OCI-LY3 (cell line): Measurements from ENCODE around the gene TTC13.

ENCODE experiments used
- EZH2phosphoT487 ChIP-seq: fragments of 200-600 bp; shearing (Covaris generic); IDR thresholded peaks from 2 replicates; pipeline ENCODE4 v1.6.1; 2018; ENCODE audit warnings: antibody characterized with exemption, mixed run types, low read depth
- TF ChIP-seq, protein P1 (sequence below): fragments of 200-600, 300-600 bp; sonication (generic); IDR thresholded peaks from 2 replicates; pipeline ENCODE4 v1.5.1; 2014; ENCODE audit warnings: antibody characterized with exemption, low read length, low read depth

DNA sequence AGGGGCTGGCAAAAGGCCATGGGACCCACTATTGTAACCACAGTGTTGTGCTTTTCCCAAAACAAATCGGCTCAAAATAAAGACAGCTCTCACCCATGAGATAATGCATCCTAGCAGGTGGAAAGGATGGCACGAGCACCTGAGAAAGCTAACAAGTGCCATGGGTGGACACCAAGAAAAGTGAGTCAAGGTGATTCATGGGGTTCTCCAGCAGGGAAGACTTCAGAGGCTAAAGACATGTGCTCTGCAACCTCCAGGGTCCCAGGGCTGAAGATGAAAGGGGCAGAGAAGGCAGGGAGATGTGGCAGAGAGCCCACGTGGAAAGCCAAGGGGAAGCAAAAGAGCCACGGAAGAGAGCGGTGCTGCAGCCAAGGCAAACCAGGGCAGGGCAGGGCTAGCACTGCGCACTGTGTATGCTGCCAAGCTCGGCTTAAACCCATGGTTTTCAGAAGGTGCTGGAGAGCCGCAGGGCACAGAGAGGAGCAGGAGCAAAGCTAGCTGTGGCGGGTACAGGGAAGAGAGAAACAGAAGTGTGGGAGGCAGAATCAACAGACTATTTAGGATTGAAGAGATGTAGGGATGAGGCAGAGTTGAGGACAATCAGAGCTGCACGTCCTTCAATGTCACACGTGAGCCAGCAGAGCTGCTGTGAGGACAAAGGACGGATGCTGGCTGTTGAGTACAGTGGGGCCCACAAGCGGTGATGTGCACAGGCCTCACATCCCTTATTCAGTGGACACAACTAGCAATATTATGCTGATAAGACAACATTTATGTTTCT lies 68.5 kb downstream of the TTC13 start:
- TF ChIP-seq, protein P1, sequence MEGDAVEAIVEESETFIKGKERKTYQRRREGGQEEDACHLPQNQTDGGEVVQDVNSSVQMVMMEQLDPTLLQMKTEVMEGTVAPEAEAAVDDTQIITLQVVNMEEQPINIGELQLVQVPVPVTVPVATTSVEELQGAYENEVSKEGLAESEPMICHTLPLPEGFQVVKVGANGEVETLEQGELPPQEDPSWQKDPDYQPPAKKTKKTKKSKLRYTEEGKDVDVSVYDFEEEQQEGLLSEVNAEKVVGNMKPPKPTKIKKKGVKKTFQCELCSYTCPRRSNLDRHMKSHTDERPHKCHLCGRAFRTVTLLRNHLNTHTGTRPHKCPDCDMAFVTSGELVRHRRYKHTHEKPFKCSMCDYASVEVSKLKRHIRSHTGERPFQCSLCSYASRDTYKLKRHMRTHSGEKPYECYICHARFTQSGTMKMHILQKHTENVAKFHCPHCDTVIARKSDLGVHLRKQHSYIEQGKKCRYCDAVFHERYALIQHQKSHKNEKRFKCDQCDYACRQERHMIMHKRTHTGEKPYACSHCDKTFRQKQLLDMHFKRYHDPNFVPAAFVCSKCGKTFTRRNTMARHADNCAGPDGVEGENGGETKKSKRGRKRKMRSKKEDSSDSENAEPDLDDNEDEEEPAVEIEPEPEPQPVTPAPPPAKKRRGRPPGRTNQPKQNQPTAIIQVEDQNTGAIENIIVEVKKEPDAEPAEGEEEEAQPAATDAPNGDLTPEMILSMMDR: no peak
- no peak for TF ChIP-seq EZH2phosphoT487
